Panc1 (cell line): ENCODE results near the gene SMG6.

Experiments
- CTCF ChIP-seq: fragments of 450-650 bp; IDR thresholded peaks from 2 replicates; pipeline ENCODE4 v1.5.1; 2017; ENCODE audit warnings: mild to moderate bottlenecking
- POLR2AphosphoS5 ChIP-seq: IDR thresholded peaks from 2 replicates; pipeline ENCODE4 v1.6.1; 2012; ENCODE audit warnings: mild to moderate bottlenecking, low read depth, low read length, moderate library complexity

DNA sequence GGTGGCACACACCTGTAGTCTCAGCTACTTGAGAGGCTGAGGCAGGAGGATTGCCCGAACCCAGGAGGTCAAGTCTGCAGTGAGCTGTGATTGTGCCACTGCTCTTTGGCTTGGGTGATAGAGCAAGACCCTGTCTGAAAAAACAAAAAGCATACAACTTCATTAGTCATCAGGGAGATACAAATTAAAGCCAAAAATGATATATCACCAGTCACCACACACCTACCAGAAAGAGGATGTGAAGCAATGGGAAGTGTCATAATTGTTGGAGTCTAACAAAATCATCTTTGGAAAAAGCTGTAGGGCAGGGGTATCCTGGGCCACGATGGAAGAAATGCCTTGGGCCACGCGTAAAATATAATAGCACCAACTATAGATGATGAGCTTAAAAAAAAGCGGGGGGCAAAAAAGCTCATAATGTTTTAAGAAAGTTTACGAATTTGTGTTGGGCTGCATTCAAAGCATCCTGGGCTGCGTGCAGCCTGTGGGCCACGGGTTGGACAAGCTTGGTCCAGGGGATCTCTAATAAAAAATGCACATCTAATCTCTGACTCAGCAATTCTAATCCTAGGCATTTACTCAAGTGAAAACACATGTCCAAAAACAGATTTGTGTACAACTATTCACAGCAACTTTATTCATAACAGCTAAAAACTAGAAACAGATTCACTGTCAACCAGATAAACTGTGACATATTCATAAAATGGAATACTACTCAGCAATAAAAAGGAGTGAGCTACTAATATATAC is 182.8 kb downstream of the SMG6 start:
- TF ChIP-seq POLR2AphosphoS5: no peak
- TF ChIP-seq CTCF: no peak
